ENCODE data around the gene TMCC2.
A peak's percentile ranks its signal among the peaks of the same experiment; 100 is the strongest.

TMCC2 gene

GRCh38 chr1:205303247-205303888 is 75.6 kb downstream of the TMCC2 start:
- no peak for DNase-seq (ENCODE audit: low spot score)

- DNase-seq (ENCODE audit: low spot score), result no peak
Observed at GRCh38 chr1:205304046-205304694, 76.4 kb downstream of the TMCC2 start.

- no peak for DNase-seq (ENCODE audit: low spot score)
Observed at GRCh38 chr1:205304695-205305070, 76.9 kb downstream of the TMCC2 start.

GRCh38 chr1:205306929-205307566 is 79.3 kb downstream of the TMCC2 start:
- no peak for DNase-seq (ENCODE audit: low spot score)

- DNase-seq (ENCODE audit: low spot score), result no peak
Observed at GRCh38 chr1:205309741-205310140, 82.0 kb downstream of the TMCC2 start.

- DNase-seq (ENCODE audit: low spot score), result peak; percentile 47
Observed at GRCh38 chr1:205310976-205311704, 83.4 kb downstream of the TMCC2 start.

- no peak for DNase-seq (ENCODE audit: low spot score)
Observed at GRCh38 chr1:205312866-205313562, 85.3 kb downstream of the TMCC2 start.

GRCh38 chr1:205313563-205314308 is 86.0 kb downstream of the TMCC2 start:
- DNase-seq (ENCODE audit: low spot score), result peak; percentile 67

GRCh38 chr1:205315008-205315618 is 87.4 kb downstream of the TMCC2 start:
- no peak for DNase-seq (ENCODE audit: low spot score)

- no peak for DNase-seq (ENCODE audit: low spot score)
Observed at GRCh38 chr1:205316161-205316566, 88.4 kb downstream of the TMCC2 start.

GRCh38 chr1:205317311-205317917 is 89.7 kb downstream of the TMCC2 start:
- no peak for DNase-seq (ENCODE audit: low spot score)

- no peak for DNase-seq (ENCODE audit: low spot score)
Observed at GRCh38 chr1:205318231-205318991, 90.7 kb downstream of the TMCC2 start.

GRCh38 chr1:205319081-205320018 is 91.6 kb downstream of the TMCC2 start:
- DNase-seq (ENCODE audit: low spot score), result no peak

GRCh38 chr1:205321162-205321958 is 93.6 kb downstream of the TMCC2 start, which contains the start of gene NUAK2:
Gene NUAK2 (minus strand): TSS chr1:205321745. CDS start chr1:205321628, 117 bp downstream.
- DNase-seq (ENCODE audit: low spot score), result peak; percentile 85

GRCh38 chr1:205321959-205322283 is 94.2 kb downstream of the TMCC2 start:
- DNase-seq (ENCODE audit: low spot score), result no peak

Measured in germinal center (tissue), 1 donor.